Rectal smooth muscle tissue (tissue), 1 donor: ENCODE results near the gene PRSS8.

ENCODE experiments used
- H3K27ac ChIP-seq: one replicate; pipeline ENCODE4 v1.7.0; 2013; ENCODE audit warnings: low read depth, low read length, inconsistent platforms
- H3K27me3 ChIP-seq: one replicate; pipeline ENCODE4 v1.7.0; 2013; ENCODE audit warnings: low read length; ENCODE audit not compliant: control insufficient read depth, insufficient read depth
- H3K36me3 ChIP-seq: one replicate; pipeline ENCODE4 v1.7.0; 2013; ENCODE audit warnings: low read length; ENCODE audit not compliant: control insufficient read depth, insufficient read depth
- H3K4me1 ChIP-seq: one replicate; pipeline ENCODE4 v1.7.0; 2013; ENCODE audit warnings: low read length; ENCODE audit not compliant: control insufficient read depth, insufficient read depth
- H3K4me3 ChIP-seq: one replicate; pipeline ENCODE4 v1.7.0; 2013; ENCODE audit warnings: low read length
- H3K9ac ChIP-seq: one replicate; pipeline ENCODE4 v1.7.0; 2013; ENCODE audit warnings: low read length

The PRSS8 gene

GRCh38 chr16:31131841-31132271 is 3.7 kb downstream of the PRSS8 start:
- Histone ChIP-seq H3K36me3 (peaks cover 15% of the 10 kb centered on the region), H3K27me3 (no peaks in the 10 kb centered on the region), H3K4me1 (no peaks in the 10 kb centered on the region), H3K27ac (no peak overlapping the region), H3K4me3 (no peak overlapping the region), H3K9ac (no peak overlapping the region)

- peaks cover 15% of the 10 kb centered on the region for H3K36me3 ChIP-seq
- H3K4me1 ChIP-seq, result no peaks in the 10 kb centered on the region
- H3K4me3 ChIP-seq, result no peak overlapping the region
- H3K9ac ChIP-seq, result no peak overlapping the region
- no peaks in the 10 kb centered on the region for H3K27me3 ChIP-seq
- no peak overlapping the region for H3K27ac ChIP-seq
Observed at GRCh38 chr16:31131416-31131815, 4.1 kb downstream of the PRSS8 start.

- Histone ChIP-seq H3K27ac (no peak overlapping the region), H3K36me3 (peaks cover 15% of the 10 kb centered on the region), H3K9ac (no peak overlapping the region), H3K4me3 (no peak overlapping the region), H3K27me3 (no peaks in the 10 kb centered on the region), H3K4me1 (no peaks in the 10 kb centered on the region)
Observed at GRCh38 chr16:31130899-31131298, 4.6 kb downstream of the PRSS8 start.

DNA sequence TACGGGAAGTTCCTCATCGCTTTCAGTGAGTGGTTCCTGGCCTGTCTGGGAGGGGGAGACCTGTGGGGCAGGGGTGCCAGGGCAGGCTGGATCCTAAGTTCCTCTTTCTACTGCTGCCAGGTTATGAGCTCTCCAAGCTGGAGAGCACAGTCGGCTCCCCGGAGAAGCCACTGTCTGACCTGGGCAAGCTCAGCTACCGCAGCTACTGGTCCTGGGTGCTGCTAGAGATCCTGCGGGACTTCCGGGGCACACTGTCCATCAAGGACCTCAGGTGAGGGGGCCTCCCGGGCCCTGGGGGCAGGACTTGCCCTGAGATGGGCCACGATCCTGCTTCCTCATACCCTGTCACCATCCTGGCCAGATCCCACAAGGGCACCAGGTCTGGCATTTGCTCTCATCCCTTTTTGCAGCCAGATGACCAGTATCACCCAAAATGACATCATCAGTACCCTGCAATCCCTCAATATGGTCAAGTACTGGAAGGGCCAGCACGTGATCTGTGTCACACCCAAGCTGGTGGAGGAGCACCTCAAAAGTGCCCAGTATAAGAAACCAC is 5.1 kb downstream of the PRSS8 start:
- Histone ChIP-seq H3K27me3 (no peaks in the 10 kb centered on the region), H3K27ac (no peak overlapping the region), H3K4me1 (no peaks in the 10 kb centered on the region), H3K36me3 (peaks cover 15% of the 10 kb centered on the region), H3K4me3 (no peak overlapping the region), H3K9ac (no peak overlapping the region)

DNA sequence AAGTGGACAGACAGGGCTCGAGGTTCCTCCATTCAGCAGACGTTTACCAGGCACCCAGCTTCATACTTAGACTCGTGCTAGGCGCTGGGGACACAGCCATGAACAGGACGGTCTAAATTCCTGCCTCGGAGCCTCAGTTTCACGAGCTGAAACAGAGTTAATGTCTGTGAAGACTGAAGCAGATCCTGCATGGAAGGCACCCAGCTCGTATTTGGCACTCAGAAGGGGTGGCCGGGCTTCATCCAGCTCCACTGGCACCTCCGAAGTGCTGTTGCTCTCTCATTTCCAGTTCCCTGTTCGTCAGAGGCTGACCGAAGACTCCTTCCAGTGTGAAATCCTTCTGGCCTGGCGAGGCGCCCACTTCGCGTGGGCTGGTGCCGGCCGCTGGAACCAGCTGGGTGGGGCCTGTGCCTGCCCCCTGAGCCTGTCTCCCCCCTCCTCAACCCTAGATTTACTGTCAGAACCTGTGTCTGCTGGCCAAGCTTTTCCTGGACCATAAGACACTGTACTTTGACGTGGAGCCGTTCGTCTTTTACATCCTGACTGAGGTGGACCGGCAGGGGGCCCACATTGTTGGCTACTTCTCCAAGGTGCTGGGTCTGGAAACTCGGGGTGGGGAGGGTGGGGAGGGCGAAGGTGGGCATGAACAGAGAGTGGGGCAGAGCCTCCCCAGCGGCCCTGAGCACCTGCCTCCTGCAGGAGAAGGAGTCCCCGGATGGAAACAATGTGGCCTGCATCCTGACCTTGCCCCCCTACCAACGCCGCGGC is 5.8 kb downstream of the PRSS8 start:
- H3K4me3 ChIP-seq, result no peak overlapping the region

DNA sequence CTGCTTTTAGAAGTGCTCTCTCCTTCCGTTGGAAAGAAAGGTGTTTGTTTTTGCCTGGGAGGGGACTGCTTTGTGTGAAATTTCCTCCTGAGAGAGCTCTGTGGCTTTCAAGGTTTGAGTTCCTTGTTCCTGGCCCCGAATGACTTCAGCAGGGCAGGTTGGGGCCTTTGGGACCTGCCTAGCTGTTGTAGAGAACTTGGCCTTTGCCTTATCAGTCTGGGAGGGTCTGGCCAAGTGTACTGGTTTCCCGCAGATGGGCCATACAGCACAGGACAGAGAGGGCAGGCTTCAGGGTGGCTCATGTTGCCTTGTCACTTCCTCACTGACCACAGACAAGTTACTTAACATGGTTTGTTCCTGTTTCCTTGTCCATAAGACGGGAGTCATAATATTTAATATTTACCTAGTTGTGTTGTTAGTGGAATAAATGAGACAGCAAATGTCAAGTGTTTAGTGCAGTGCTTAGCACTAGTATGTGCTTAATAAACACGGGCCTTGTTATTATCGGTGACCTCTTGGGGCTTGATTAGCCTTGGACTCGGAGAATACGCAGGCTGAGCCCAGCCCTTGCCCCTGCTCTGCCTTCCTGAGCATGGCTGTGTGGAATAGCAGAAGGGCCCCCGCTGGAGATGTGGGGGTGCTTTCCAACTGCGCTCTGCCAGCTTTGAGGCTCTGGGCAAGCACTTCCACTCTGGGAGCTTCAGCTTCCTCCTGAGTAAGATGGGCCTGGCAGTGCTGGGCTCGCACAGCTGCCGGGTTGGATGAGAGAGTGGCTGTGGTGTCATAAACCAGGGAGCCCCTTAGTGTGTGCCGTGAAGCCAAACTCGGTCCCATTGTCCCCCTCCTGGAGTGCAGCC is 6.6 kb downstream of the PRSS8 start:
- H3K9ac ChIP-seq, result no peak overlapping the region
- H3K36me3 ChIP-seq, result peaks cover 15% of the 10 kb centered on the region
- H3K27me3 ChIP-seq, result no peaks in the 10 kb centered on the region
- H3K27ac ChIP-seq, result peak overlapping the region; percentile 64
- H3K4me3 ChIP-seq, result no peak overlapping the region
- H3K4me1 ChIP-seq, result no peaks in the 10 kb centered on the region

More for the DNA sequence above, 5.8 kb downstream of the PRSS8 start:
- Histone ChIP-seq H3K27me3 (no peaks in the 10 kb centered on the region), H3K9ac (no peak overlapping the region), H3K27ac (peak overlapping the region; percentile 64), H3K4me1 (no peaks in the 10 kb centered on the region), H3K36me3 (peaks cover 15% of the 10 kb centered on the region)

DNA sequence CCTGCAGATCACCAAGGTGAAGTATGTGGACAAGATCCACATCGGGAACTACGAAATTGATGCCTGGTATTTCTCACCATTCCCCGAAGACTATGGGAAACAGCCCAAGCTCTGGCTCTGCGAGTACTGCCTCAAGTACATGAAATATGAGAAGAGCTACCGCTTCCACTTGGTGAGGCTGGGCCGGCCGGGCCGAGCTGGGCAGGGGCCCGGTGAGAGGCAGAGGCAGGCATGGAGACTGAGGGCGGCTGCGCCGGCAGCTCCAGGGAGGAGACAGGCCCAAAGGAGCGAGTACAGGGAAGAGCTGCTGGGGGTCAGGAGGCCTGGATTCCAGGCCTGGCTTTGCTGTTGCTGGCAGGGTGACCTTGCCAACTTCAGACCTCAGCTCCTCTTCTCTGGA is 8.3 kb downstream of the PRSS8 start:
- Histone ChIP-seq H3K4me3 (no peak overlapping the region), H3K36me3 (peaks cover 14% of the 10 kb centered on the region), H3K4me1 (no peaks in the 10 kb centered on the region), H3K27me3 (no peaks in the 10 kb centered on the region), H3K9ac (no peak overlapping the region), H3K27ac (no peak overlapping the region)

DNA sequence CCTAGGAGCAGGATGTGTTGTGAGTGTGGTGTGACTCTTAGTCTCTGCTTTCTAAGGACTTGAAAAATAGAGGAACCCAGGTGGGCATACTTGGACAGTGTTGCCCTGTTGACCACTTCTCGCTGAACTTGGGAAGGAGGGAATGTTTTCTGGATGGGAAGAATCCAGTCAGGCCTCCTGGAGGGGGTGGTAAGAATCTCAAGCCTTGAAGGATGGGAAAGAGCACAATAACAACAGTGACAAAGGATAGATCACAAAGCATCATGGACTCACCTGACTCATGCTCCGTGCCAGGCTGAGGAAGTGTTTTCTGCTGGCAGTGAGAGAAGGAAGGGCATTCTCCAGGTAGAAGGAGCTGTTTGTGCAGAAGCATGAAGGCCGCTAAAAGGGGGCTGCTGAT is 9.7 kb downstream of the PRSS8 start:
- Histone ChIP-seq H3K36me3 (peaks cover 12% of the 10 kb centered on the region), H3K27me3 (no peaks in the 10 kb centered on the region), H3K4me3 (no peak overlapping the region), H3K9ac (no peak overlapping the region), H3K27ac (no peak overlapping the region), H3K4me1 (no peaks in the 10 kb centered on the region)

GRCh38 chr16:31120129-31120528 is 15.4 kb downstream of the PRSS8 start:
- Histone ChIP-seq H3K36me3 (peaks cover 10% of the 10 kb centered on the region), H3K27me3 (no peaks in the 10 kb centered on the region), H3K27ac (no peak overlapping the region), H3K9ac (no peak overlapping the region), H3K4me3 (no peak overlapping the region), H3K4me1 (peaks cover 6% of the 10 kb centered on the region)

DNA sequence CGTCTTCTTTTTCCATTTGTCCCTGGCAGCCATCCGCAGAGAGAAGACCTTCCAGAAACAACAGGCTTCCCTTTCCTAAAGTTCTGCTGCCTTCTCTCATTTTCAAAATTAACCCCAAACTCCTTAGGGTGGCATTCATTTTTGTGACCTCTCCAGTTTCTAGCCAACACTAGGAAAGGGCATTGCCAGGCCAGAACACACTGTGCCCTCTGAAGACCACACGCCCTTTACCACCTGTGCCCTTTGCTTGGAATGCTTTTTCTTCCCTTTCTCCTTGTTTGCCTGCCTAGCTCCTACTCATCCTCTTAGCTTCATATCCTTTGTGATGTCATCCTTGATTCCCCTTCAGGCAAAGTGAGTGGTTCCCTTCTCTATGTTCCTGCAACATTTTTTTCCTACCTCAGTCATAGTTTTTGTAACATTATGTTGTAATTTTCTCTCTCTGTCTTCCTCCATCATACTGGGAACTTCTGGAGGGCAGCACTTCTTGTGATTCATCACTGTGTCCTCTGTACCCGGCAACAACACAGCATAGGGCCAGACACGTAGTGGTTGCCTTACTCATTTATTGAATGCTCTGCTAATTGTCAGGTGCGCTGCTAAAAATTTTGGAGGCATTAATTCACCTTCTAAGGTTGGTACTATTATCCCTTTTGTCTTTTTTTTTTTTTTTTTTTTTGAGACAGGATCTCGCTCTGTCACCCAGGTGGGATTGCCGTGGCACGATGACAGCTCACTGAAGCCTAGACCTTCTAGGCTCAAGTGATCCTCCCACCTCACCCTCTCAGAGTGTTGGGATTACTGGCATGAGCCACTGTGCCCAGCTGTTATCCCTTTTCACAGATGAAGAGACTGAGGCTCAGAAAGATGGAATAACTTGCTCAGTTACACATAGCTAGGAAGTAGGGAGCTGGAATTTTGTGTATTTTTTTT is 17.0 kb downstream of the PRSS8 start:
- Histone ChIP-seq H3K4me3 (peak overlapping the region; percentile 86), H3K9ac (peak overlapping the region; percentile 74), H3K27me3 (no peaks in the 10 kb centered on the region), H3K4me1 (peaks cover 6% of the 10 kb centered on the region), H3K36me3 (peaks cover 10% of the 10 kb centered on the region), H3K27ac (peak overlapping the region; percentile 97)

- Histone ChIP-seq H3K27ac (peak within 1 kb of the TSS; percentile 97), H3K36me3 (peaks cover 13% of the 10 kb centered on the region), H3K9ac (peak within 1 kb of the TSS; percentile 74), H3K4me1 (peaks cover 6% of the 10 kb centered on the region), H3K4me3 (peak within 1 kb of the TSS; percentile 86), H3K27me3 (no peaks in the 10 kb centered on the region)
Observed at GRCh38 chr16:31117384-31118222, 17.9 kb downstream of the PRSS8 start, which contains the start of gene KAT8. Gene KAT8 (plus strand): TSS chr16:31117664. CDS start chr16:31117682, 18 bp downstream.
